ENCODE results near the gene KIAA0825.

Gene KIAA0825

DNA sequence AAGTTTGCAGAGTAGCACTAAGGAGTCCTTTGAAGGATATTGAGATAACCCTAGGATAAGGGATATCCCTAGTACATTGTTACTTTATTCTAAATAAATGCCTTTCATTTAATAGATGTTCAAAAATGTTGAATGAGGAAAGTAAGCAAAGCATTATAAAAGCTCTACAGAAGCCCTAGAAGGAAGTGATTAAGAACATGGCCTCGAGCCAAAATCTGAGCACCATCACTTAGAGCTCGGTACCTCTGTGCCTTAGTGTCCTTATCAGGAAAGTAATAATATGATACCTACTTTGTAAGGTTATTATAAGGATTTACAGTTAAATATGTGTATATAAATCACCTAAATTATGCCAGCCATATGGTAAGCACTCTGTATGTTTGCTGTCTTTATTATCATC is 242.6 kb downstream of the KIAA0825 start:
- DNase-seq (ENCODE audit: low read depth) = no peak
- no peak overlapping the region for H3K4me3 ChIP-seq (ENCODE audit: low read depth, low read length)
- TF ChIP-seq, protein P1, sequence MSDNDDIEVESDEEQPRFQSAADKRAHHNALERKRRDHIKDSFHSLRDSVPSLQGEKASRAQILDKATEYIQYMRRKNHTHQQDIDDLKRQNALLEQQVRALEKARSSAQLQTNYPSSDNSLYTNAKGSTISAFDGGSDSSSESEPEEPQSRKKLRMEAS (IDR thresholded peaks at IDR 0.05; ENCODE audit: low read depth, low read length) = no peak
- TF ChIP-seq, protein P2, sequence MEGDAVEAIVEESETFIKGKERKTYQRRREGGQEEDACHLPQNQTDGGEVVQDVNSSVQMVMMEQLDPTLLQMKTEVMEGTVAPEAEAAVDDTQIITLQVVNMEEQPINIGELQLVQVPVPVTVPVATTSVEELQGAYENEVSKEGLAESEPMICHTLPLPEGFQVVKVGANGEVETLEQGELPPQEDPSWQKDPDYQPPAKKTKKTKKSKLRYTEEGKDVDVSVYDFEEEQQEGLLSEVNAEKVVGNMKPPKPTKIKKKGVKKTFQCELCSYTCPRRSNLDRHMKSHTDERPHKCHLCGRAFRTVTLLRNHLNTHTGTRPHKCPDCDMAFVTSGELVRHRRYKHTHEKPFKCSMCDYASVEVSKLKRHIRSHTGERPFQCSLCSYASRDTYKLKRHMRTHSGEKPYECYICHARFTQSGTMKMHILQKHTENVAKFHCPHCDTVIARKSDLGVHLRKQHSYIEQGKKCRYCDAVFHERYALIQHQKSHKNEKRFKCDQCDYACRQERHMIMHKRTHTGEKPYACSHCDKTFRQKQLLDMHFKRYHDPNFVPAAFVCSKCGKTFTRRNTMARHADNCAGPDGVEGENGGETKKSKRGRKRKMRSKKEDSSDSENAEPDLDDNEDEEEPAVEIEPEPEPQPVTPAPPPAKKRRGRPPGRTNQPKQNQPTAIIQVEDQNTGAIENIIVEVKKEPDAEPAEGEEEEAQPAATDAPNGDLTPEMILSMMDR (IDR thresholded peaks at IDR 0.05; ENCODE audit: low read depth, low read length) = no peak
- TF ChIP-seq MYC (IDR thresholded peaks at IDR 0.05; ENCODE audit: low read depth, low read length) = no peak
- no peak for TF ChIP-seq POLR2A (IDR thresholded peaks at IDR 0.05; ENCODE audit: extremely low read depth, insufficient read length)

DNA sequence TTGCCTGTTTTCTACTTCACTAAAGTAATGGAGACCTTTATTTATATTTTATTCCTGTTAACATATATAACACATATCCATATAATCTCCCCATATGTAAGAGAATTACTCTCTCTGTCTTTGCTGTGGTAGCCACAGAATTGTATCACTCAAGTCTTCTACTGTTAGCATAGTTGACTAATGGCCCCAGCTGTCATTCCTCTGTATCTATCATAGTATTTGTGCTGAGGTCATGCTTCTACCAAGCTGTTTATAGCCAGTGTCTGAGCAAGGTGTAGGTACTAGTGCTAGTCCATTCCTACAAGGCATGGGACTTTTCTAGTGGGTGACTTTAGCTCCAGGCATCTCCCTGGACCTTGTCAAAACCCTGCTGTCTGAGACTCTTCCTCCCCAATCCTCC is 244.1 kb downstream of the KIAA0825 start:
- TF ChIP-seq POLR2A (IDR thresholded peaks at IDR 0.05; ENCODE audit: extremely low read depth, insufficient read length) (no peak), MYC (IDR thresholded peaks at IDR 0.05; ENCODE audit: low read depth, low read length) (no peak)
- TF ChIP-seq, protein P1 (IDR thresholded peaks at IDR 0.05; ENCODE audit: low read depth, low read length) = no peak
- TF ChIP-seq, protein P2 (IDR thresholded peaks at IDR 0.05; ENCODE audit: low read depth, low read length) = no peak
- no peak for DNase-seq (ENCODE audit: low read depth)
- H3K4me3 ChIP-seq (ENCODE audit: low read depth, low read length) = no peak overlapping the region

DNA sequence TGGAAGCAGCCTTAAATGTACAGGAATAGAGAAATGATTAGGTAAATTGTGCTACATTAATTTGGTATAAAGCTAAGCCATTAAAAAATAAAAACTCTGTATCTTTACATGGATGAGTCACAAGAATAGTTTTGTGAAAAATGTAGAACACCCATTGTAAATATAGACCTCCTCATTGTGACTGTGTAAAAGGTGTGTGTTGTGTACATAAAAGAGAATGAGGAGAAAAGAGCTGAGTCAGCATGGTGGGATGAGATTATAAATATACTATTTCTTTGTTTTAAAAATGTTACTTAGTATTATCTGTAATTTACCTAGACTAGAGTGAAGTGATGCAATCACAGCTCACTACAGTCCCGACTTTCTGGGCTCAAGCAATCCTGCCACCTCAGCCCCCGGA is 250.5 kb downstream of the KIAA0825 start:
- H3K4me3 ChIP-seq (ENCODE audit: low read depth, low read length) = no peak overlapping the region
- DNase-seq (ENCODE audit: low read depth) = no peak
- TF ChIP-seq, protein P1 (IDR thresholded peaks at IDR 0.05; ENCODE audit: low read depth, low read length) = no peak
- TF ChIP-seq POLR2A (IDR thresholded peaks at IDR 0.05; ENCODE audit: extremely low read depth, insufficient read length) (no peak), MYC (IDR thresholded peaks at IDR 0.05; ENCODE audit: low read depth, low read length) (no peak)
- TF ChIP-seq, protein P2 (IDR thresholded peaks at IDR 0.05; ENCODE audit: low read depth, low read length) = no peak

DNA sequence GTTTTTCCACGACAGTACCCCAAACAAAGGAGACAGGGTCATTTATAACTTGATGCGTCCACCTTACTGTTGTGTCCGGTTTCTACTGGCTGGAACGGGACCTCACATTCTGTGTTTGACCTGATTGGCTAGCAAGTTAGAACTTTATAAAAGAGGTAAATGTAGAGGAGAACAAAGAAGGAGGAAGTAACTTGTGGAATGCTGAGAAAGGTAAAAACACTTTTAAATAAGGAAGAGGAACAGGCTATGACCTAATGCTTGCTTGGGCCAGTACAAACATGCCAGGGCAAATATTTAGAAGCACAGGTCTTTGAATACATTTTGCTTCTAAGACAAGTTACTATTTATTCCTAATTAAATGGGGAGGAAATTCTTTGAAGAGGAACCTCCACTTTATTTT is 251.6 kb downstream of the KIAA0825 start:
- no peak overlapping the region for H3K4me3 ChIP-seq (ENCODE audit: low read depth, low read length)
- DNase-seq (ENCODE audit: low read depth) = no peak
- TF ChIP-seq POLR2A (IDR thresholded peaks at IDR 0.05; ENCODE audit: extremely low read depth, insufficient read length) (no peak), MYC (IDR thresholded peaks at IDR 0.05; ENCODE audit: low read depth, low read length) (no peak)
- TF ChIP-seq, protein P1 (IDR thresholded peaks at IDR 0.05; ENCODE audit: low read depth, low read length) = no peak
- TF ChIP-seq, protein P2 (IDR thresholded peaks at IDR 0.05; ENCODE audit: low read depth, low read length) = no peak

DNA sequence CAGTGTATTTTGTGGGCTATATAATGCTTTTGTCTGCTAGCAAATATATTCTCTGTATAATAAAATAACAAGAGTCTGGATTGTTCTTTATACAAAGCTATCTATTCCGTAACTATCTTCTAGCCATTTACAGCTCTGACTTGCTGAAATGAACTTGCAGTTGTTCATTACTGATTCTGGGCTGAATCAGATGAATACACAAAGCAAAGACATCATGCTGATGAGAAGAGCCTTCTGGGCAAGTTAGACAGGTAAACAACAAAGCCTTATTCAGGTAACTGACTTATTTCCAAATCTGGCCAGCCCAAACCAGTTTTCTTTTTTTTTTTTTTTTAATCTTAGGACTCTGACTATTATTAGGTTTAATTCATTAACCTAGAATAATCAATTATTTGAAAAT is 255.5 kb downstream of the KIAA0825 start:
- no peak for DNase-seq (ENCODE audit: low read depth)
- TF ChIP-seq, protein P2 (IDR thresholded peaks at IDR 0.05; ENCODE audit: low read depth, low read length) = no peak
- TF ChIP-seq MYC (IDR thresholded peaks at IDR 0.05; ENCODE audit: low read depth, low read length) (no peak), POLR2A (IDR thresholded peaks at IDR 0.05; ENCODE audit: extremely low read depth, insufficient read length) (no peak)
- TF ChIP-seq, protein P1 (IDR thresholded peaks at IDR 0.05; ENCODE audit: low read depth, low read length) = no peak
- no peak overlapping the region for H3K4me3 ChIP-seq (ENCODE audit: low read depth, low read length)
